Measurements from ENCODE around the gene SSC4D. TPM values are rescaled to one million over a fixed set of nuclear protein-coding genes. Genes with fewer than 3 reads are reported as not detected.

The SSC4D gene
- total and polyA plus RNA-seq, 9 of the 15 experiments (the other 6 are each of a cell fraction or from before 2014, with no cell fraction given) = 0.06 to 1.1 (median 0.85) TPM; not detected in 1

DNA sequence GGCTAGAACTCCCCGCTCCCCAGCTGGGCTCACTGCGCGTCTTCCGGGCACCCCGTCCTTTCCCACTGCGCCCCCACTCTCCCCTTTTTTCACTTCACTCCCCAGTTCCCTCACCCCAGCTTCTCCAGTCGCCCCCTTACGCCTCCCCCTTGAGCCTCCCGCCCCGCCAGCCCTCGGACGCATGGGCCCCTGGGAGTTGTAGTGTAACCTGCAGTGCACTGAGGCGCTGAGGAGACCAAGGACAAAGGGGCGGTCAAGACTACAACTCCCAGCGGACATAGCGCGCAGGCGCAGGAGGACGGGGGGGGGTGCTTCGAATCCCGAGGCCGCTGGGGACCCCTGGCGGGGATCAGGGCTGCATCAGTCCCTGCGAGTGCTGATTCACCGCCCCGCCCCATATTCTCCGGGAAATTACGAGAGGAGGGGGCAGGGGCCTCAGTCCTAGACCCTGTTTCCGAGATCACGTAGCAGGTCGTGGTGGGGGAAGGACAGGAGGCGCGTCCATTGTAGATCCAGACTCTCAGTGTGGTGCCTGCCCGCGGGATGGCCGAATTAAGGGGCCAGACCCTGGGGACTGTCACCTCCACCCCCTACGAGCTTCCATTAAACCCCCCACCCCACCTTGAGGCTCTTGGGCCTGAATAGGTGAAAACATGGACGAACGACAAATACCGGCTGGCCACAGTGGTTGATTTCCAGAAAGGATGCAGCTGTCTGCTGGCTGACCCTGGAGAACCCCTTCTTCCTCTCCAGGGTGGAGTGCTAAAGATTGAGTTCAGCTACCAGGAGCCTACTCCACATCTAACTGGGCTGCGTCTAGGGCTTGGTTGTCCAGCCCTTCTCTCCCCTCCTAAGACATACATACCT, 50.2 kb downstream of the SSC4D start (continued):
- TF ChIP-seq JUNB (CRISPR knock-in tag; conservative IDR thresholded peaks at IDR 0.05) (0 out of 2 replicates have a peak, but pooled peaks have one; percentile 28), POLR3G (IDR thresholded peaks at IDR 0.05; ENCODE audit: extremely low read depth, insufficient read length, insufficient replicate concordance) (no peak), TCF3 (CRISPR knock-in tag; IDR thresholded peaks at IDR 0.05) (no peak; the same call in 1 of the 2 replicates), ATF4 (CRISPR knock-in tag; IDR thresholded peaks at IDR 0.05) (no peak), SAP30 (IDR thresholded peaks at IDR 0.05; ENCODE audit: borderline replicate concordance, insufficient read depth, low read depth, low read length, poor library complexity, severe bottlenecking) (no peak), RNF2 (IDR thresholded peaks at IDR 0.05) (no peak; the same call in 1 of the 2 replicates), TEAD2 (tag; IDR thresholded peaks at IDR 0.05) (no peak), FOSL1 (tag; conservative IDR thresholded peaks at IDR 0.05) (peak; percentile 89), POLR2AphosphoS2 (IDR thresholded peaks at IDR 0.05; ENCODE audit: low read length) (no peak), ZNF655 (CRISPR knock-in tag; IDR thresholded peaks at IDR 0.05) (0 out of 2 replicates have a peak, but pooled peaks have one; percentile 15), PRPF4 (IDR thresholded peaks at IDR 0.05; ENCODE audit: insufficient read depth, low read depth, low read length, poor library complexity, severe bottlenecking) (no peak), PHF8 (IDR thresholded peaks at IDR 0.05; ENCODE audit: borderline replicate concordance, low read length) (peak; percentile 40; the same call in 1 of the 2 replicates), ZNF561 (CRISPR knock-in tag; conservative IDR thresholded peaks at IDR 0.05) (no peak), NR2C1 (IDR thresholded peaks at IDR 0.05) (peak; percentile 60), NR2C1 (tag; IDR thresholded peaks at IDR 0.05) (peak; percentile 70), GTF2A2 (tag; IDR thresholded peaks at IDR 0.05) (no peak), FOXA3 (CRISPR knock-in tag; conservative IDR thresholded peaks at IDR 0.05 in 1 of 2, IDR thresholded peaks at IDR 0.05 in 1 of 2) (no peak), SUPT5H (IDR thresholded peaks at IDR 0.05) (0 out of 2 replicates have a peak, but pooled peaks have one; percentile 59), ZSCAN32 (CRISPR knock-in tag; IDR thresholded peaks at IDR 0.05) (no peak)
- TF ChIP-seq, protein P1, sequence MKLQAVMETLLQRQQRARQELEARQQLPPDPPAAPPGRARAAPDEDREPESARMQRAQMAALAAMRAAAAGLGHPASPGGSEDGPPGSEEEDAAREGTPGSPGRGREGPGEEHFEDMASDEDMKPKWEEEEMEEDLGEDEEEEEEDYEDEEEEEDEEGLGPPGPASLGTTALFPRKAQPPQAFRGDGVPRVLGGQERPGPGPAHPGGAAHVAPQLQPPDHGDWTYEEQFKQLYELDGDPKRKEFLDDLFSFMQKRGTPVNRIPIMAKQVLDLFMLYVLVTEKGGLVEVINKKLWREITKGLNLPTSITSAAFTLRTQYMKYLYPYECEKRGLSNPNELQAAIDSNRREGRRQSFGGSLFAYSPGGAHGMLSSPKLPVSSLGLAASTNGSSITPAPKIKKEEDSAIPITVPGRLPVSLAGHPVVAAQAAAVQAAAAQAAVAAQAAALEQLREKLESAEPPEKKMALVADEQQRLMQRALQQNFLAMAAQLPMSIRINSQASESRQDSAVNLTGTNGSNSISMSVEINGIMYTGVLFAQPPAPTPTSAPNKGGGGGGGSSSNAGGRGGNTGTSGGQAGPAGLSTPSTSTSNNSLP (IDR thresholded peaks at IDR 0.05; ENCODE audit: borderline replicate concordance, low read depth, low read length) = peak; percentile 88; the same call in 1 of the 2 replicates
- TF ChIP-seq, protein P2, sequence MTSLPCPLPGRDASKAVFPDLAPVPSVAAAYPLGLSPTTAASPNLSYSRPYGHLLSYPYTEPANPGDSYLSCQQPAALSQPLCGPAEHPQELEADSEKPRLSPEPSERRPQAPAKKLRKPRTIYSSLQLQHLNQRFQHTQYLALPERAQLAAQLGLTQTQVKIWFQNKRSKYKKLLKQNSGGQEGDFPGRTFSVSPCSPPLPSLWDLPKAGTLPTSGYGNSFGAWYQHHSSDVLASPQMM (CRISPR knock-in tag; IDR thresholded peaks at IDR 0.05) = no peak

All from K562 (cell line).